ENCODE results near the gene ECT2L.

Gene ECT2L

GRCh38 chr6:138857775-138858174, 61.9 kb downstream of the ECT2L start:
- DNase-seq (ENCODE audit: low read depth in 4 of 4, low spot score in 1 of 4), result no peak

- no peak for DNase-seq (ENCODE audit: low read depth in 4 of 4, low spot score in 1 of 4)
Observed at GRCh38 chr6:138862456-138862855, 66.6 kb downstream of the ECT2L start.

GRCh38 chr6:138863321-138863720, 67.4 kb downstream of the ECT2L start:
- DNase-seq (ENCODE audit: low read depth in 4 of 4, low spot score in 1 of 4), result no peak

- no peak for DNase-seq (ENCODE audit: low read depth in 4 of 4, low spot score in 1 of 4)
Observed at GRCh38 chr6:138864343-138864890, 68.5 kb downstream of the ECT2L start.

- DNase-seq (ENCODE audit: low read depth in 4 of 4, low spot score in 1 of 4), result no peak
Observed at GRCh38 chr6:138865480-138866109, 69.7 kb downstream of the ECT2L start.

GRCh38 chr6:138868181-138868580, 72.3 kb downstream of the ECT2L start:
- no peak for DNase-seq (ENCODE audit: low read depth in 4 of 4, low spot score in 1 of 4)

GRCh38 chr6:138869398-138869797, 73.5 kb downstream of the ECT2L start:
- no peak for DNase-seq (ENCODE audit: low read depth in 4 of 4, low spot score in 1 of 4)

- DNase-seq (ENCODE audit: low read depth in 4 of 4, low spot score in 1 of 4), result no peak
Observed at GRCh38 chr6:138873191-138873590, 77.3 kb downstream of the ECT2L start.

- no peak for DNase-seq (ENCODE audit: low read depth in 4 of 4, low spot score in 1 of 4)
Observed at GRCh38 chr6:138882369-138883017, 86.6 kb downstream of the ECT2L start.

GRCh38 chr6:138885156-138885819, 89.4 kb downstream of the ECT2L start:
- no peak for DNase-seq (ENCODE audit: low read depth in 4 of 4, low spot score in 1 of 4)

- no peak for DNase-seq (ENCODE audit: low read depth in 4 of 4, low spot score in 1 of 4)
Observed at GRCh38 chr6:138891255-138891986, 95.5 kb downstream of the ECT2L start.

GRCh38 chr6:138896104-138896756, 100.3 kb downstream of the ECT2L start:
- DNase-seq (ENCODE audit: low read depth in 4 of 4, low spot score in 1 of 4), result no peak

- no peak for DNase-seq (ENCODE audit: low read depth in 4 of 4, low spot score in 1 of 4)
Observed at GRCh38 chr6:138897031-138897430, 101.1 kb downstream of the ECT2L start.

GRCh38 chr6:138907167-138907566, 111.3 kb downstream of the ECT2L start:
- DNase-seq (ENCODE audit: low read depth in 4 of 4, low spot score in 1 of 4), result no peak

GRCh38 chr6:138909511-138909910, 113.6 kb downstream of the ECT2L start:
- DNase-seq (ENCODE audit: low read depth in 4 of 4, low spot score in 1 of 4), result no peak

GRCh38 chr6:138909975-138910374, 114.1 kb downstream of the ECT2L start:
- DNase-seq (ENCODE audit: low read depth in 4 of 4, low spot score in 1 of 4), result no peak

GRCh38 chr6:138912308-138912707, 116.4 kb downstream of the ECT2L start:
- DNase-seq (ENCODE audit: low read depth in 4 of 4, low spot score in 1 of 4), result no peak

GRCh38 chr6:138914701-138915100, 118.8 kb downstream of the ECT2L start:
- no peak for DNase-seq (ENCODE audit: low read depth in 4 of 4, low spot score in 1 of 4)

- no peak for DNase-seq (ENCODE audit: low read depth in 4 of 4, low spot score in 1 of 4)
Observed at GRCh38 chr6:138920906-138921305, 125.0 kb downstream of the ECT2L start.

GRCh38 chr6:138923561-138923960, 127.7 kb downstream of the ECT2L start:
- no peak for DNase-seq (ENCODE audit: low read depth in 4 of 4, low spot score in 1 of 4)

GRCh38 chr6:138925806-138926205, 129.9 kb downstream of the ECT2L start:
- no peak for DNase-seq (ENCODE audit: low read depth in 4 of 4, low spot score in 1 of 4)
